K562 (cell line): ENCODE results near the gene C14orf180. TPM values are rescaled to one million over a fixed set of nuclear protein-coding genes. Genes with fewer than 3 reads are reported as not detected.
"Not testable (repeated sequence)": the region's sequence is repeated elsewhere in the genome, so short reads cannot be mapped to it uniquely, and the experiment has no call there.

Experiments used
- ATAC-seq: fragments of 200-7000 bp; cut with Tn5 transposase; 3 replicates; pipeline ENCODE4 v1.9.1; 2020; ENCODE audit warnings: moderate library complexity
- BruUV-seq: library from RNA; stranded (reverse); fragments of 400-500 nt; replicated peaks from 2 replicates; lab custom pipeline; 2021; lab: Mats Ljungman, UMichigan
- CTCF ChIA-PET: fragments of 300-600 bp; formaldehyde crosslinking; extraction: SDS; loops from one replicate; lab custom pipeline; 2021; ENCODE audit warnings: low intra/inter-chr PET ratio; lab: Yijun Ruan, JAX
- POLR2A ChIA-PET: fragments of 300-600, 350-650 bp; sonication (Branson Sonifier 250); formaldehyde crosslinking; extraction: SDS; loops from one replicate; lab custom pipeline; 2021; ENCODE audit warnings: antibody characterized with exemption, inconsistent platforms; lab: Yijun Ruan, JAX
- DNase-seq, 4 experiments: peaks; one replicate each; pipeline versions ENCODE4 v3.0.0 to v3.0.0-alpha.2; 2011 to 2018; ENCODE audit warnings: low spot score in 3 of 4, mixed read lengths in 3 of 4; ENCODE audit errors: extremely low read depth in 1 of 4
- FAIRE-seq: peaks from 2 replicates; lab custom pipeline; 2011; peaks lifted over from hg19 to GRCh38; lab: Jason Lieb, UNC
- H2AFZ ChIP-seq: 2 replicates; pipeline ENCODE4 v1.6.0; 2011; ENCODE audit warnings: low read depth, low read length, control low read depth, inconsistent platforms
- H3K27ac ChIP-seq: fragments of 200-600 bp; 3 replicates; pipeline ENCODE4 v1.8.0; 2011; ENCODE audit warnings: low read depth, mild to moderate bottlenecking, control low read depth, inconsistent platforms, low read length, moderate library complexity, mixed read lengths; ENCODE audit errors: extremely low read depth
- H3K27me3 ChIP-seq, 2 experiments: fragments of 300-600 bp in 1 of 2; 2 replicates in 1 of 2; 3 replicates in 1 of 2; pipeline versions ENCODE4 v1.6.0 to v1.8.0; 2011; ENCODE audit warnings: inconsistent platforms in 2 of 2, low read length in 2 of 2, mild to moderate bottlenecking in 1 of 2, mixed read lengths in 1 of 2, moderate library complexity in 1 of 2; ENCODE audit not compliant: control insufficient read depth in 2 of 2, insufficient read depth in 2 of 2
- H3K36me3 ChIP-seq: fragments of 300-600 bp; 3 replicates; pipeline ENCODE4 v1.8.0; 2011; ENCODE audit warnings: mild to moderate bottlenecking, low read length, inconsistent platforms; ENCODE audit not compliant: control insufficient read depth, insufficient read depth
- H3K4me1 ChIP-seq, 2 experiments: fragments of 200-600 bp in 1 of 2; replicated peaks in 1 of 2; 2 replicates in 1 of 2; 3 replicates in 1 of 2; pipeline versions ENCODE4 v1.5.1 to v1.8.0; 2011; ENCODE audit warnings: inconsistent platforms in 2 of 2, low read length in 2 of 2, mild to moderate bottlenecking in 1 of 2, mixed read lengths in 1 of 2, moderate library complexity in 1 of 2; ENCODE audit not compliant: control insufficient read depth in 2 of 2, insufficient read depth in 2 of 2
- H3K4me2 ChIP-seq: 2 replicates; pipeline ENCODE4 v1.6.1; 2011; ENCODE audit warnings: low read length, control low read depth, inconsistent platforms, mixed read lengths; ENCODE audit not compliant: insufficient read depth
- H3K4me3 ChIP-seq: fragments of 200-600 bp; sonication (generic), shearing (Covaris generic); 2 replicates; pipeline ENCODE4 v1.5.1; 2016; ENCODE audit warnings: control low read depth, inconsistent platforms
- H3K79me2 ChIP-seq: fragments of 200-600 bp; 3 replicates; pipeline ENCODE4 v1.8.0; 2011; ENCODE audit warnings: low read length, inconsistent platforms; ENCODE audit not compliant: control insufficient read depth, insufficient read depth
- H3K9ac ChIP-seq, 2 experiments: 2 replicates each; pipeline versions ENCODE4 v1.6.0 to v1.6.1; 2011; ENCODE audit warnings: low read depth in 2 of 2, low read length in 2 of 2, control low read depth in 1 of 2, inconsistent platforms in 1 of 2, mild to moderate bottlenecking in 1 of 2, mixed read lengths in 1 of 2; ENCODE audit not compliant: insufficient read depth in 1 of 2
- H3K9me1 ChIP-seq: one replicate; pipeline ENCODE4 v1.6.0; 2011; ENCODE audit warnings: inconsistent platforms, mild to moderate bottlenecking, low read length, moderate library complexity; ENCODE audit not compliant: control insufficient read depth, insufficient read depth
- H3K9me3 ChIP-seq: replicated peaks from 2 replicates; pipeline ENCODE4 v1.5.1; 2011; ENCODE audit warnings: low read depth, low read length, inconsistent platforms; ENCODE audit not compliant: control insufficient read depth, insufficient read depth
- H4K20me1 ChIP-seq: replicated peaks from 2 replicates; pipeline ENCODE4 v1.6.1; 2011; ENCODE audit warnings: low read length, inconsistent platforms, mixed read lengths; ENCODE audit not compliant: control insufficient read depth, insufficient read depth
- KDM4B ChIP-seq, 2 experiments: fragments of 450-650 bp in 1 of 2; sonication (generic) in 1 of 2; IDR thresholded peaks; 2 replicates each; pipeline ENCODE4 v1.6.1; 2016 to 2017; ENCODE audit warnings: borderline replicate concordance in 2 of 2, antibody characterized with exemption in 1 of 2, low read depth in 1 of 2, mild to moderate bottlenecking in 1 of 2
- L3MBTL2 ChIP-seq: fragments of 450-650 bp; IDR thresholded peaks from 2 replicates; pipeline ENCODE4 v1.6.1; 2016; ENCODE audit warnings: mild to moderate bottlenecking, moderate library complexity
- MAZ ChIP-seq, 2 experiments: fragments of 450-650 bp in 1 of 2; sonication (generic) in 1 of 2; formaldehyde crosslinking; IDR thresholded peaks in 1 of 2; conservative IDR thresholded peaks in 1 of 2; 2 replicates each; pipeline versions ENCODE4 v1.4.0 to v1.5.0; 2020; ENCODE audit warnings: mild to moderate bottlenecking in 1 of 2, missing genetic modification reagents in 1 of 2
- NRF1 ChIP-seq, 2 experiments: fragments of 450-650 bp; IDR thresholded peaks in 1 of 2; conservative IDR thresholded peaks in 1 of 2; 2 replicates each; pipeline ENCODE4 v1.6.1; 2014; ENCODE audit warnings: mild to moderate bottlenecking in 2 of 2
- ZFX ChIP-seq: sonication (generic); formaldehyde crosslinking; IDR thresholded peaks from 2 replicates; pipeline ENCODE4 v1.8.0; 2022; ENCODE audit warnings: mild to moderate bottlenecking, missing genetic modification reagents, moderate library complexity
- ZNF644 ChIP-seq: fragments of 200-800 bp; sonication (Bioruptor generic); IDR thresholded peaks from 2 replicates; pipeline ENCODE4 v1.6.1; 2016; ENCODE audit warnings: low read depth, missing genetic modification characterization, missing compliant biosample characterization
- ZNF778 ChIP-seq: fragments of 450-650 bp; formaldehyde crosslinking; IDR thresholded peaks from 2 replicates; pipeline ENCODE4 v1.4.0; 2020; ENCODE audit warnings: mild to moderate bottlenecking, moderate library complexity
- WGBS: fragments of 100-300 bp; shearing (Covaris generic); methylation state at CpG from one replicate; pipeline ENCODE4 v1.1.6; 2016; ENCODE audit warnings: low coverage, mixed read lengths; ENCODE audit not compliant: insufficient coverage; ENCODE audit errors: missing lambda C conversion rate; 5-methylcytosine and 5-hydroxymethylcytosine counted together
- in situ Hi-C: fragments of 300-500 bp; cut with MboI; formaldehyde crosslinking; loops from 4 replicates; pipeline ENCODE4 v1.15.0; 2018; ENCODE audit warnings: inconsistent platforms, mixed read lengths
- intact Hi-C: fragments of 100-400 bp; cut with micrococcal nuclease; formaldehyde crosslinking; loops from 2 replicates; pipeline ENCODE4 v1.14.2; 2022
- polyA plus RNA-seq, 8 experiments: library from polyadenylated mRNA; depleted of rRNA in 4 of 8; stranded (reverse) in 5 of 8; unstranded in 3 of 8; fragments of >200 nt; fragmentation: Nextera tagmentation in 2 of 8; fragmentation: Illumina TruSeq in 1 of 8; extraction: Ambion mirVana in 2 of 8; extraction: Trizol in 1 of 8; gene quantifications; 2 replicates each; pipeline versions ENCODE4 v1.2.1 to v1.2.3, GENCODE V29; 2011 to 2014; ENCODE audit warnings: inconsistent platforms in 1 of 8, missing spikeins in 1 of 8
- total RNA-seq, 7 experiments: library from RNA; depleted of rRNA in 6 of 7; stranded (reverse); fragments of >200 nt in 6 of 7; fragmentation: Illumina TruSeq in 2 of 7; extraction: Trizol in 2 of 7; gene quantifications; 2 replicates each; pipeline versions ENCODE4 v1.2.1 to v1.2.3, GENCODE V29; 2011 to 2021; ENCODE audit warnings: low replicate concordance in 1 of 7
- TF ChIP-seq, protein P1 (sequence below): fragments of 450-650 bp; IDR thresholded peaks from 2 replicates; pipeline ENCODE4 v1.6.1; 2016; ENCODE audit warnings: antibody characterized with exemption
- TF ChIP-seq, protein P2 (sequence below), 2 experiments: fragments of 250-450 bp in 1 of 2; fragments of 450-650 bp in 1 of 2; sonication (Bioruptor Pico) in 1 of 2; IDR thresholded peaks; 2 replicates each; pipeline versions ENCODE4 v1.6.1 to v1.8.0; 2016 to 2021; ENCODE audit warnings: mild to moderate bottlenecking in 2 of 2, moderate library complexity in 2 of 2, missing compliant biosample characterization in 1 of 2, missing genetic modification characterization in 1 of 2

The C14orf180 gene
- total and polyA plus RNA-seq, 9 of the 15 experiments (the other 6 are each of a cell fraction or from before 2014, with no cell fraction given) = not detected

DNA sequence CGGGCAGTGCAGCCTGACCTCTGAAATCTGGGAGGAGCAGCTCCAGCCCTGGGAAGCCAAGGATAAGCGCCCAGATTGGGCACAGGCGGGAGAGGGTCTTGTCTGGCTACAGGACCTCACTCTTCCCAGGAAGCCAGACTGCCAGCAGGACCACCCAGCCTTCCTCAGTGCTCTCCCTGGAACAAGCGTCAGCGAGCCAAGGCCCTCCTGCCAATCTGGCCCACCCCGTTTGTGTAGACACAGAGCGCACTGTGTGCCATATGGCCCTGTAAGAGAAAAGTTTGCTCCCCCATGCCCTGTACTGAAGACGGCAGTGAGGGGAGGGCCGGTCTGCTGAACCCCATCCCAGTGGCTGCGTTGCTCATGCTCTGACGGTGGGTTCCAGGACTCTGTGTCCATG is 1.2 kb upstream of the C14orf180 start (continued):
- TF ChIP-seq KDM4B (IDR thresholded peaks at IDR 0.05; ENCODE audit: borderline replicate concordance in 2 of 2, low read depth in 1 of 2) (no peak), L3MBTL2 (no peak)

DNA sequence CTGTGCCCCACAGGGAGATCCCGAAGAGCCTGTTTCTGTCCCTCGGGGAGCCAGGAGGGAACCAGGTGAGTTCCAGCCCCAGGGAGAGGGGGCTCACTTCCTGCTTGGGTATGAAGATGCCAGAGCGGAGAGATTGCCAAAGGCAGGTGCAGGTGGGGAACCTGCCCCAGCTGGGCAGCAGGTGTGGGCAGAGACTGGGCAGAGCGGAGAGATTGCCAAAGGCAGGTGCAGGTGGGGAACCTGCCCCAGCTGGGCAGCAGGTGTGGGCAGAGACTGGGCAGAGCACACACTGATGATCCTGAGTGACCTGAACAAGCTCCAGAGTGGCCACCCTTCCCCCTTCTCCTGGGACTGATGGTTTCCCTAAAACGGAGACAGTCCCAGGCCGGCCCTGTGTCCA is 375 bp downstream of the C14orf180 start:
- in situ Hi-C loops, H2AFZ ChIP-seq, H3K79me2 ChIP-seq, BruUV-seq, H3K9ac ChIP-seq, CTCF ChIA-PET, H3K27ac ChIP-seq, H3K4me2 ChIP-seq, H4K20me1 ChIP-seq, intact Hi-C loops, H3K4me3 ChIP-seq, ATAC-seq, FAIRE-seq, H3K36me3 ChIP-seq, H3K9me3 ChIP-seq, H3K9me1 ChIP-seq, DNase-seq, H3K27me3 ChIP-seq: not testable (repeated sequence)
- POLR2A ChIA-PET = interaction anchor here (0.6 kb wide), 1 partner anchor 479 kb away, joined by 4 read pairs; no protein-coding TSS in a partner anchor
- 0% methylated on average over 3 of the region's 6 CpGs for WGBS
- peaks cover 26 to 90% of the 10 kb centered on the region in 2 experiments for H3K4me1 ChIP-seq

DNA sequence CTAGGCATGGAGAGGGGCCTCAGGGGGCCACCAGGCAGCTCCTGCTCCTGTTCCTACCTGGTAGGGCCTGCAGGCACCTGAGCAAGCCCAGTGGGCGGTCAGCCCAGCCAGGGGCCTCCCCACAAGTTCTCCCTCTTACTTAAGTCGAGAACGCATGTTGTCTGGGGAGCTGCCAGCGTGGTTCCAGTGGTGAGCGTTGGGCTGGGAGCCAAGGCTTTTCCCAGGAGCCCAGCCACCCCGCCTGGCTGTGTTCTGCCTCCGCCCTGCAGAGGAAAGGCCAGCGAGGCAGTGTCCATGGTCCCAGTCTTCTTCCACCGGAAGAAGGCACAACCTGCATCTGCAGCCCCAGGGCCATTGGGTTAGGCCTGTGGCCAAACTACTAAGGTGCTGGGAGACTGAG is 1.4 kb downstream of the C14orf180 start:
- peaks cover 26 to 84% of the 10 kb centered on the region in 2 experiments for H3K4me1 ChIP-seq
- ChIA-PET CTCF (no interaction called here), POLR2A (no interaction called here)
- peak overlapping the region; percentile 45; the same call in 1 of the 2 replicates for H2AFZ ChIP-seq
- H3K4me2 ChIP-seq = no peak overlapping the region
- BruUV-seq = no TSS peak
- intact Hi-C loops = no loop called here
- H4K20me1 ChIP-seq = no peaks in the 10 kb centered on the region
- H3K9me1 ChIP-seq = no peaks in the 10 kb centered on the region
- WGBS = 49% methylated on average over 9 of the region's 9 CpGs
- no peak for DNase-seq
- no peaks in the 10 kb centered on the region for H3K9me3 ChIP-seq
- H3K27ac ChIP-seq = no peak overlapping the region
- FAIRE-seq = no peak
- H3K27me3 ChIP-seq = peaks cover 0 to 9% of the 10 kb centered on the region in 2 experiments; a peak in 2 of 5 replicates
- H3K79me2 ChIP-seq = no peaks in the 10 kb centered on the region
- no peak overlapping the region for H3K4me3 ChIP-seq
- H3K9ac ChIP-seq = no peak overlapping the region; a peak in 1 of 4 replicates
- H3K36me3 ChIP-seq = no peaks in the 10 kb centered on the region
- in situ Hi-C loops = no loop called here
- ATAC-seq = no peak
- no peak for TF ChIP-seq MAZ (CRISPR knock-in tag; conservative IDR thresholded peaks at IDR 0.05 in 1 of 2, IDR thresholded peaks at IDR 0.05 in 1 of 2)
- TF ChIP-seq, protein P1, sequence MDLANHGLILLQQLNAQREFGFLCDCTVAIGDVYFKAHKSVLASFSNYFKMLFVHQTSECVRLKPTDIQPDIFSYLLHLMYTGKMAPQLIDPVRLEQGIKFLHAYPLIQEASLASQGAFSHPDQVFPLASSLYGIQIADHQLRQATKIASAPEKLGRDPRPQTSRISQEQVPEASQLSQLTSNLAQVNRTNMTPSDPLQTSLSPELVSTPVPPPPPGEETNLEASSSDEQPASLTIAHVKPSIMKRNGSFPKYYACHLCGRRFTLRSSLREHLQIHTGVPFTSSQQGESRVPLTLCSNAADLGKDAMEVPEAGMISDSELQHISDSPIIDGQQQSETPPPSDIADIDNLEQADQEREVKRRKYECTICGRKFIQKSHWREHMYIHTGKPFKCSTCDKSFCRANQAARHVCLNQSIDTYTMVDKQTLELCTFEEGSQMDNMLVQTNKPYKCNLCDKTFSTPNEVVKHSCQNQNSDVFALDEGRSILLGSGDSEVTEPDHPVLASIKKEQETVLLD = no peak
- TF ChIP-seq ZNF778 = no peak
- TF ChIP-seq, protein P2, sequence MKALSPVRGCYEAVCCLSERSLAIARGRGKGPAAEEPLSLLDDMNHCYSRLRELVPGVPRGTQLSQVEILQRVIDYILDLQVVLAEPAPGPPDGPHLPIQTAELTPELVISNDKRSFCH (CRISPR knock-in tag; IDR thresholded peaks at IDR 0.05) = no peak
- TF ChIP-seq, protein P2 (tag; IDR thresholded peaks at IDR 0.05) = no peak
- peak; percentile 13; the same call in 1 of the 2 replicates for TF ChIP-seq ZFX (CRISPR knock-in tag)
- TF ChIP-seq ZNF644 (tag) = no peak
- no peak for TF ChIP-seq NRF1 (conservative IDR thresholded peaks at IDR 0.05 in 1 of 2, IDR thresholded peaks at IDR 0.05 in 1 of 2)
- TF ChIP-seq, all 486 proteins: peak for 1
